Measurements from ENCODE around the gene NGFR. TPM values are rescaled to one million over a fixed set of nuclear protein-coding genes. Genes with fewer than 3 reads are reported as not detected.

Gene NGFR
- 36.0 TPM for polyA plus RNA-seq (2013, experiment 1 of 2)
- 31.0 TPM for polyA plus RNA-seq (2013, experiment 2 of 2)

DNA sequence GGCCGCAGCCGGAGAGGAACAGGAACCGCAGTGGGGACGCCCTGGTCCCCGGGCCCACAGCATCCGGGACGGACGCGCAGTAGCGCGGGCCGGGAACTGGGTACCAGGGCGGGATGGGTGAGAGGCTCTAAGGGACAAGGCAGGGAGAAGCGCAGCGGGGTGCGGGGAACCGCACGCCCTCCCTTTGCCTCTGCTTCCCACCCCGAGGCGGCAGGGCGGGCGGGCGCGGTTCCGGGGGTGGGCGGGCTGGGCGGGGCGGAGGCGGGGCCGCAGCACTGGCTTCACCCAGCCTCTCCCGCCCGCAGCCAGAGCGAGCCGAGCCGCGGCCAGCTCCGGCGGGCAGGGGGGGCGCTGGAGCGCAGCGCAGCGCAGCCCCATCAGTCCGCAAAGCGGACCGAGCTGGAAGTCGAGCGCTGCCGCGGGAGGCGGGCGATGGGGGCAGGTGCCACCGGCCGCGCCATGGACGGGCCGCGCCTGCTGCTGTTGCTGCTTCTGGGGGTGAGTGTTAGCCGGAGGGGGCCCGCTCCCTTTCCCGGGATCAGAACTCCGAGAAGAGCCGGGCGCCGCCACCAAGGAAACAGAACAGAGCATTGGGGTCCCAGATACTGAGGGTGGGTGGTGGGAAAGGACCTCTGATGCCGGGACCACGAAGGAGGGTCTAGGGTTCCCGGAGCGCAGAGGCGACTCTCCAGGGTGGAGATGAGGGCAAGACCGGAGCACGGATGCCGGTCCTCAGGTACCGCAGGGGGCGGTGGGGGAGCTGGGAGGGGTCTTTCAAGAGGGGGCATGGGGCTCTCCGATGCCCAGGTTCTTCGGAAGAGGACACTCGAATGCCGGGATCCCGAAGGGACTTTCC lies at the start of gene NGFR:
Gene NGFR, plus strand, starts transcription at position 308 of the 856 bp plus-strand sequence. Its CDS starts 125 bp downstream, at position 433.
- Histone ChIP-seq H3K9me3 (ENCODE audit: control insufficient read depth, low read length) (no peaks in the 10 kb centered on the region), H3K27ac (ENCODE audit: low read depth, low read length, severe bottlenecking) (no peak within 1 kb of the TSS), H3K4me1 (ENCODE audit: control insufficient read depth, insufficient read depth, low read length, poor library complexity, severe bottlenecking) (peaks cover 13% of the 10 kb centered on the region), H3K36me3 (ENCODE audit: control insufficient read depth, insufficient read depth, low read length) (no peaks in the 10 kb centered on the region), H3K4me3 (ENCODE audit: extremely low read depth, insufficient read depth, low read length, poor library complexity, severe bottlenecking) (peak within 1 kb of the TSS; percentile 37)
- 1% methylated on average over 49 to 76 of the region's 79 CpGs for WGBS, 2 experiments (ENCODE audit: insufficient coverage in 2 of 2)

GRCh38 chr17:49445591-49445990 lies 49.5 kb upstream of the NGFR start:
- H3K4me3 ChIP-seq (ENCODE audit: extremely low read depth, insufficient read depth, low read length, poor library complexity, severe bottlenecking), result no peak overlapping the region
- 89 to 96% methylated on average over 5 to 6 of the region's 7 CpGs for WGBS, 2 experiments (ENCODE audit: insufficient coverage in 2 of 2)
- peaks cover 15% of the 10 kb centered on the region for H3K4me1 ChIP-seq (ENCODE audit: control insufficient read depth, insufficient read depth, low read length, poor library complexity, severe bottlenecking)
- peaks cover 3% of the 10 kb centered on the region for H3K9me3 ChIP-seq (ENCODE audit: control insufficient read depth, low read length)
- no peaks in the 10 kb centered on the region for H3K36me3 ChIP-seq (ENCODE audit: control insufficient read depth, insufficient read depth, low read length)
- no peak overlapping the region for H3K27ac ChIP-seq (ENCODE audit: low read depth, low read length, severe bottlenecking)

- Histone ChIP-seq H3K9me3 (ENCODE audit: control insufficient read depth, low read length) (no peaks in the 10 kb centered on the region), H3K4me1 (ENCODE audit: control insufficient read depth, insufficient read depth, low read length, poor library complexity, severe bottlenecking) (peaks cover 32% of the 10 kb centered on the region), H3K36me3 (ENCODE audit: control insufficient read depth, insufficient read depth, low read length) (no peaks in the 10 kb centered on the region), H3K4me3 (ENCODE audit: extremely low read depth, insufficient read depth, low read length, poor library complexity, severe bottlenecking) (no peak overlapping the region), H3K27ac (ENCODE audit: low read depth, low read length, severe bottlenecking) (no peak overlapping the region)
- WGBS, 2 experiments (ENCODE audit: insufficient coverage in 2 of 2), result 87 to 98% methylated on average over 8 of the region's 9 CpGs
Measured at GRCh38 chr17:49447628-49448302, 47.3 kb upstream of the NGFR start.

DNA sequence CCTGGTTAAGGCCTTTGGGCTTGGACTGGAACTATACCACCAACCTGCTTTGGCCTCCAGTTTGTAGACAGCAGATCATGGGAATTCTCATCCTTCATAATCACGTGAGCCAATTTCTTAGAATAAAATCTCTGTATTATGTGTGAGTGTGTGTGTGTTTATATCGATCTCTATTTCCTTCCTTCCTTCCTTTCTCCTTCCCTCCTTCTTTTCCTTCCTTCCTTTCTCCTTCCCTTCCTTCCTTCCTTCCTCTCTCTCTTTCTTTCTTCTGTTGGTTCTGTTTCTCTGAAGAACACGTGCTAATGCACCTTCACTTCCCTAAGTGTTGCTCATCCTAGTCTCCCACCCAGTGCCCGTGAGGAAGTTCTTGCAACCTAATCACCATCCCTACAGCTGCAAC lies 44.9 kb upstream of the NGFR start:
- H3K9me3 ChIP-seq (ENCODE audit: control insufficient read depth, low read length), result no peaks in the 10 kb centered on the region

GRCh38 chr17:49450735-49451134 lies 44.4 kb upstream of the NGFR start:
- Histone ChIP-seq H3K4me3 (ENCODE audit: extremely low read depth, insufficient read depth, low read length, poor library complexity, severe bottlenecking) (no peak overlapping the region), H3K27ac (ENCODE audit: low read depth, low read length, severe bottlenecking) (peak overlapping the region; percentile 29), H3K4me1 (ENCODE audit: control insufficient read depth, insufficient read depth, low read length, poor library complexity, severe bottlenecking) (peaks cover 55% of the 10 kb centered on the region), H3K36me3 (ENCODE audit: control insufficient read depth, insufficient read depth, low read length) (no peaks in the 10 kb centered on the region), H3K9me3 (ENCODE audit: control insufficient read depth, low read length) (no peaks in the 10 kb centered on the region)
- 70 to 80% methylated on average over 1 to 2 of the region's 3 CpGs for WGBS, 2 experiments (ENCODE audit: insufficient coverage in 2 of 2)

More for the DNA sequence above, 44.9 kb upstream of the NGFR start:
- Histone ChIP-seq H3K4me1 (ENCODE audit: control insufficient read depth, insufficient read depth, low read length, poor library complexity, severe bottlenecking) (peaks cover 51% of the 10 kb centered on the region), H3K27ac (ENCODE audit: low read depth, low read length, severe bottlenecking) (no peak overlapping the region), H3K36me3 (ENCODE audit: control insufficient read depth, insufficient read depth, low read length) (no peaks in the 10 kb centered on the region), H3K4me3 (ENCODE audit: extremely low read depth, insufficient read depth, low read length, poor library complexity, severe bottlenecking) (no peak overlapping the region)
- 100% methylated on average over 1 to 2 of the region's 4 CpGs for WGBS, 2 experiments (ENCODE audit: insufficient coverage in 2 of 2)

DNA sequence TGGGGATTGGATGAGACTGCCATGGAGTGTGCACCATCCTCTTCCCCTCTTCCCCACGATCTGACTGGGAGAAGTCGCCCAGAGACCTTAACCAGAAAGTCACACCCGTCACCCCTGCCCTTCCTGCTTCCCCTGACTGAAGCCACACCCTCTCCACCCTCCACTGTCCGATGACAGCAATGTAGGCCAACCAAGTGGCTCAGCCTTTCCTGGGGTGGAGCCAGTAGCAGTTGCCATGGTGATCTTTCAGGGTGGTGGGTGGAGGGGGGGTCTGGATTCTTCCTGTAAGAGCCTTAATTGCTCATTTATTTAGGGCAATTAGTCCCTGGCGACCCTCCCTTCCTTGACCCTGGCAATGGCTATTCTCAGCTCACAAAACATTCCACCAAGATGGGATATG lies 42.9 kb upstream of the NGFR start:
- Histone ChIP-seq H3K4me1 (ENCODE audit: control insufficient read depth, insufficient read depth, low read length, poor library complexity, severe bottlenecking) (peaks cover 60% of the 10 kb centered on the region), H3K4me3 (ENCODE audit: extremely low read depth, insufficient read depth, low read length, poor library complexity, severe bottlenecking) (no peak overlapping the region), H3K9me3 (ENCODE audit: control insufficient read depth, low read length) (no peaks in the 10 kb centered on the region), H3K27ac (ENCODE audit: low read depth, low read length, severe bottlenecking) (no peak overlapping the region), H3K36me3 (ENCODE audit: control insufficient read depth, insufficient read depth, low read length) (no peaks in the 10 kb centered on the region)
- WGBS, 2 experiments (ENCODE audit: insufficient coverage in 2 of 2), result 82% methylated on average over 2 of the region's 5 CpGs; no CpG with 5 or more reads in 1 of the 2 experiments

- Histone ChIP-seq H3K4me3 (ENCODE audit: extremely low read depth, insufficient read depth, low read length, poor library complexity, severe bottlenecking) (no peak overlapping the region), H3K9me3 (ENCODE audit: control insufficient read depth, low read length) (no peaks in the 10 kb centered on the region), H3K4me1 (ENCODE audit: control insufficient read depth, insufficient read depth, low read length, poor library complexity, severe bottlenecking) (peaks cover 58% of the 10 kb centered on the region), H3K27ac (ENCODE audit: low read depth, low read length, severe bottlenecking) (no peak overlapping the region), H3K36me3 (ENCODE audit: control insufficient read depth, insufficient read depth, low read length) (no peaks in the 10 kb centered on the region)
- WGBS, 2 experiments (ENCODE audit: insufficient coverage in 2 of 2), result 98 to 100% methylated on average over 4 to 5 of the region's 5 CpGs
Measured at GRCh38 chr17:49452661-49453060, 42.4 kb upstream of the NGFR start.

- no peaks in the 10 kb centered on the region for H3K36me3 ChIP-seq (ENCODE audit: control insufficient read depth, insufficient read depth, low read length)
- H3K27ac ChIP-seq (ENCODE audit: low read depth, low read length, severe bottlenecking), result peak overlapping the region; percentile 88
- H3K4me1 ChIP-seq (ENCODE audit: control insufficient read depth, insufficient read depth, low read length, poor library complexity, severe bottlenecking), result peaks cover 53% of the 10 kb centered on the region
- WGBS, 2 experiments (ENCODE audit: insufficient coverage in 2 of 2), result 78 to 93% methylated on average over 5 of the region's 5 CpGs
- no peaks in the 10 kb centered on the region for H3K9me3 ChIP-seq (ENCODE audit: control insufficient read depth, low read length)
- H3K4me3 ChIP-seq (ENCODE audit: extremely low read depth, insufficient read depth, low read length, poor library complexity, severe bottlenecking), result no peak overlapping the region
Measured at GRCh38 chr17:49454050-49454449, 41.0 kb upstream of the NGFR start.

DNA sequence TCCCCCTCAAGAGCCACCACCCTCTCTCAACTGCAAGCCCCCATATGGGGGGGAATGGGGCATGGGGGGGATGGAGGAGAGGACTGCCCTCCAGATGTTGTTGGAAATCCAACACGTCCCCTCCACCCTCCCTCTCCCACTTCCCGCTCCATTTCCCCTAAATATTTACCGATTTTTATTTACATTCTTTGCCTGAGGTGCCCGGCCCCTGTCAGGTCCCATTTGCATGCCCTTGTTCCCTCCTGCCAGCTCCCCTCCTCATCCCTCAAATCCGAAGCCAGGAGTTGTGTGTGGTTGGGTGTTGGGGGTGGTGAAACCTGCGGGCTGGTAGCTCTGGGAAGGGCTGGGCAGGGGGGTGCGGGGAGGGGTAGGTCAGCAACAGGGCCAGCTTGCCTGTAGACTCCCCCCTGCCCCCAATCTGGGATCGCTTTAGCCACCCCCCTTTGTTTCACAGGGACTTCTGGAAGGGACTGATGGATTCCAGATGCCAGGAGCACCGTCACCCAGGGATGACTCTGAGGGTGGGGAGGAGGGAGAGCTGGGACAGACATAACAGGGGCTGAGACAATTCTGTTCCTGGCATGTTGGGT lies 39.7 kb upstream of the NGFR start:
- Histone ChIP-seq H3K9me3 (ENCODE audit: control insufficient read depth, low read length) (no peaks in the 10 kb centered on the region), H3K4me1 (ENCODE audit: control insufficient read depth, insufficient read depth, low read length, poor library complexity, severe bottlenecking) (peaks cover 51% of the 10 kb centered on the region), H3K27ac (ENCODE audit: low read depth, low read length, severe bottlenecking) (no peak overlapping the region), H3K4me3 (ENCODE audit: extremely low read depth, insufficient read depth, low read length, poor library complexity, severe bottlenecking) (no peak overlapping the region), H3K36me3 (ENCODE audit: control insufficient read depth, insufficient read depth, low read length) (no peaks in the 10 kb centered on the region)
- 78% methylated on average over 4 of the region's 9 CpGs; no CpG with 5 or more reads in 1 of the 2 experiments for WGBS, 2 experiments (ENCODE audit: insufficient coverage in 2 of 2)

DNA sequence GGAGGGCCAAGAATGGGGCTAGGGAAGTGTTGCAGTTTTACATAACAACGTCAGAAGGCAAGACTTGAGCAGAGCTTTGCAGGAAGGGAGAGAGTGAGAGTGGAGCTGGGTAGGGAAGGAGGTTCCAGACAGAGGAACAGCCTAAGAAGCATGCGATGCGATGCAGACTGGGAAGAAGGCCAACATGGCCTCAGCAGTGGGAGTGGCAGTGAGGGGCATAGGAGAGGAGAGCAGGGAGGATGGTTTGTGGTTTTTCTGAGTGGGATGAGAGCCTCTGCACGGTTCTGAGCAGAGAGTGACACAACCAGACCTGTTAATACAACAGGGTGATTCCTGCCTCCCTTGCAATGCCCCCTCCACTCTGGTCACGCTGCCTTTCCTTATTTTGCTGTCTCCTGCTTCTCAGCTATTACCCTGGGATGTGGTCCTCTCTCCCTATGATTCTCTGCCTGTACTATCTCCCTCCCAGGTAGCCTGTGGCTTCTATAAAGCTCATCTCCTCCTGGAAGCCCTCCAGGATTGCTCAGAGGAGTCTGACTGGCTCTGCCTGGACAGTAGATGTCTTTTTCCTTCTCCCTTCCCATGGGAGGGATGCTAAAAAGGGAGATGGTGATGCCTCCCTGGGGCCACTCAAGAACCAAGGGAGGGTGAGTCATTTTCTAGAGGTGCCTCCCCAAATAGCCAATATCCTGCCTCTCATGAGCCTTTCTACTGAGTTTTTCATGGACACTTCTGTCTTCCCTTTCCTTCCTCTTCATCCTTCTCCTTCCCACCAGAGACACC lies 38.7 kb upstream of the NGFR start:
- Histone ChIP-seq H3K4me3 (ENCODE audit: extremely low read depth, insufficient read depth, low read length, poor library complexity, severe bottlenecking) (no peak overlapping the region), H3K9me3 (ENCODE audit: control insufficient read depth, low read length) (no peaks in the 10 kb centered on the region), H3K36me3 (ENCODE audit: control insufficient read depth, insufficient read depth, low read length) (no peaks in the 10 kb centered on the region), H3K27ac (ENCODE audit: low read depth, low read length, severe bottlenecking) (no peak overlapping the region), H3K4me1 (ENCODE audit: control insufficient read depth, insufficient read depth, low read length, poor library complexity, severe bottlenecking) (peaks cover 42% of the 10 kb centered on the region)
- 71 to 76% methylated on average over 5 of the region's 5 CpGs for WGBS, 2 experiments (ENCODE audit: insufficient coverage in 2 of 2)
